OCI-LY1 (cell line): ENCODE results near the gene SH3RF3.
"Not testable (repeated sequence)": the region's sequence is repeated elsewhere in the genome, so short reads cannot be mapped to it uniquely, and the experiment has no call there.

ENCODE experiments used
- H2AFZ ChIP-seq: fragments of 200-600 bp; sonication (generic), shearing (Covaris generic); 2 replicates; pipeline ENCODE4 v1.6.0; 2014; ENCODE audit warnings: antibody characterized with exemption, mild to moderate bottlenecking, low read length
- H3F3A ChIP-seq: fragments of 200-600 bp; sonication (generic), shearing (Covaris generic); 2 replicates; pipeline ENCODE4 v1.6.0; 2014; ENCODE audit warnings: mild to moderate bottlenecking, antibody characterized with exemption, low read length, moderate library complexity; ENCODE audit not compliant: insufficient read depth
- H3K27ac ChIP-seq: fragments of 200-600 bp; sonication (generic); 2 replicates; pipeline ENCODE4 v1.5.1; 2014; ENCODE audit warnings: low read length, mixed run types, mild to moderate bottlenecking, low read depth; ENCODE audit not compliant: poor library complexity, severe bottlenecking
- H3K27me3 ChIP-seq: fragments of 200-600 bp; sonication (generic); 2 replicates; pipeline ENCODE4 v1.6.0; 2014; ENCODE audit warnings: antibody characterized with exemption, mild to moderate bottlenecking, low read length, moderate library complexity; ENCODE audit not compliant: insufficient read depth
- H3K36me3 ChIP-seq: fragments of 200-600 bp; sonication (generic); 2 replicates; pipeline ENCODE4 v1.6.1; 2014; ENCODE audit warnings: mild to moderate bottlenecking, antibody characterized with exemption, low read length, moderate library complexity, mixed read lengths; ENCODE audit not compliant: insufficient read depth
- H3K4me1 ChIP-seq: fragments of 200-600 bp; sonication (generic); 2 replicates; pipeline ENCODE4 v1.5.1; 2014; ENCODE audit warnings: mild to moderate bottlenecking, low read length, moderate library complexity; ENCODE audit not compliant: insufficient read depth, severe bottlenecking
- H3K4me2 ChIP-seq: fragments of 200-600 bp; sonication (generic), shearing (Covaris generic); 2 replicates; pipeline ENCODE4 v1.6.1; 2014; ENCODE audit warnings: low read length
- H3K4me3 ChIP-seq: fragments of 200-600 bp; sonication (generic); 2 replicates; pipeline ENCODE4 v1.5.1; 2014; ENCODE audit warnings: low read length, low read depth, mild to moderate bottlenecking, mixed read lengths; ENCODE audit not compliant: poor library complexity, severe bottlenecking
- H3K79me2 ChIP-seq: fragments of 200-600 bp; shearing (Covaris generic); 2 replicates; pipeline ENCODE4 v1.6.1; 2016; ENCODE audit warnings: mixed run types, low read length, mixed read lengths; ENCODE audit not compliant: insufficient read depth
- H3K9ac ChIP-seq: fragments of 200-600 bp; sonication (generic), shearing (Covaris generic); 2 replicates; pipeline ENCODE4 v1.6.1; 2014; ENCODE audit warnings: mild to moderate bottlenecking, low read length, mixed read lengths
- H3K9me2 ChIP-seq: fragments of 200-600 bp; sonication (generic), shearing (Covaris generic); 2 replicates; pipeline ENCODE4 v1.6.1; 2014; ENCODE audit warnings: low read depth, mild to moderate bottlenecking, low read length, mixed read lengths
- H3K9me3 ChIP-seq: fragments of 200-600 bp; shearing (Covaris generic); 2 replicates; pipeline ENCODE4 v1.6.1; 2014; ENCODE audit warnings: low read length, mixed read lengths
- H4K20me1 ChIP-seq: fragments of 200-600 bp; sonication (generic), shearing (Covaris generic); 2 replicates; pipeline ENCODE4 v1.6.0; 2016; ENCODE audit warnings: mild to moderate bottlenecking, low read length; ENCODE audit not compliant: insufficient read depth
- CTCF ChIP-seq: fragments of 200-600 bp; sonication (generic), shearing (Covaris generic); IDR thresholded peaks from 2 replicates; pipeline ENCODE4 v1.5.1; 2017; ENCODE audit warnings: mild to moderate bottlenecking, antibody characterized with exemption, low read length, moderate library complexity, mixed read lengths
- EZH2 ChIP-seq: fragments of 200-600 bp; sonication (generic), shearing (Covaris generic); IDR thresholded peaks from 2 replicates; pipeline ENCODE4 v1.8.0; 2017; ENCODE audit warnings: borderline replicate concordance, mixed run types, mild to moderate bottlenecking, antibody characterized with exemption, low read length, moderate library complexity, mixed read lengths

SH3RF3 gene

GRCh38 chr2:109533823-109534222 is 404.8 kb downstream of the SH3RF3 start:
- H2AFZ ChIP-seq, result no peak overlapping the region
- no peaks in the 10 kb centered on the region for H3K4me1 ChIP-seq
- H3K36me3 ChIP-seq, result no peaks in the 10 kb centered on the region
- H3F3A ChIP-seq, result no peaks in the 10 kb centered on the region
- H3K4me2 ChIP-seq, result no peak overlapping the region
- no peak overlapping the region for H3K9ac ChIP-seq
- no peak for TF ChIP-seq CTCF
- TF ChIP-seq EZH2, result no peak
- no peaks in the 10 kb centered on the region for H4K20me1 ChIP-seq
- no peaks in the 10 kb centered on the region for H3K27me3 ChIP-seq
- H3K27ac ChIP-seq, result no peak overlapping the region
- no peaks in the 10 kb centered on the region for H3K79me2 ChIP-seq
- H3K4me3 ChIP-seq, result no peak overlapping the region
- no peaks in the 10 kb centered on the region for H3K9me2 ChIP-seq
- no peaks in the 10 kb centered on the region for H3K9me3 ChIP-seq

- H3K4me1 ChIP-seq, result no peaks in the 10 kb centered on the region
- H2AFZ ChIP-seq, result no peak overlapping the region
- no peaks in the 10 kb centered on the region for H4K20me1 ChIP-seq
- H3K9me2 ChIP-seq, result no peaks in the 10 kb centered on the region
- H3K36me3 ChIP-seq, result no peaks in the 10 kb centered on the region
- no peak overlapping the region for H3K9ac ChIP-seq
- H3F3A ChIP-seq, result no peaks in the 10 kb centered on the region
- no peaks in the 10 kb centered on the region for H3K27me3 ChIP-seq
- H3K4me2 ChIP-seq, result no peak overlapping the region
- no peaks in the 10 kb centered on the region for H3K9me3 ChIP-seq
- TF ChIP-seq CTCF (no peak), EZH2 (no peak)
- H3K4me3 ChIP-seq, result no peak overlapping the region
- no peak overlapping the region for H3K27ac ChIP-seq
- H3K79me2 ChIP-seq, result no peaks in the 10 kb centered on the region
These were observed 406.4 kb downstream of the SH3RF3 start for GRCh38 chr2:109535217-109535946.

- not testable (repeated sequence) for H3K27ac ChIP-seq
These were observed 407.6 kb downstream of the SH3RF3 start for GRCh38 chr2:109536556-109536955.

GRCh38 chr2:109537565-109538222 is 408.7 kb downstream of the SH3RF3 start:
- H3K27ac ChIP-seq, result no peak overlapping the region
- H3K4me3 ChIP-seq, result no peak overlapping the region
- TF ChIP-seq CTCF, result no peak
- no peak for TF ChIP-seq EZH2
- no peaks in the 10 kb centered on the region for H3K36me3 ChIP-seq
- no peak overlapping the region for H3K4me2 ChIP-seq
- no peaks in the 10 kb centered on the region for H3K9me3 ChIP-seq
- no peaks in the 10 kb centered on the region for H3K79me2 ChIP-seq
- no peaks in the 10 kb centered on the region for H3K27me3 ChIP-seq
- H3K9ac ChIP-seq, result no peak overlapping the region
- no peaks in the 10 kb centered on the region for H3K9me2 ChIP-seq
- no peaks in the 10 kb centered on the region for H3F3A ChIP-seq
- no peaks in the 10 kb centered on the region for H3K4me1 ChIP-seq
- no peaks in the 10 kb centered on the region for H4K20me1 ChIP-seq
- H2AFZ ChIP-seq, result no peak overlapping the region

More at GRCh38 chr2:109536556-109536955, 407.6 kb downstream of the SH3RF3 start:
- not testable (repeated sequence) for H4K20me1 ChIP-seq, H3K36me3 ChIP-seq, H3K9me2 ChIP-seq, H3K79me2 ChIP-seq, H3K4me1 ChIP-seq, H3K9me3 ChIP-seq, H3F3A ChIP-seq, H3K27me3 ChIP-seq, H3K4me3 ChIP-seq, H3K9ac ChIP-seq, H2AFZ ChIP-seq, H3K4me2 ChIP-seq
